ENCODE measurements around the gene CORO2B. TPM values are rescaled to one million over a fixed set of nuclear protein-coding genes. Genes with fewer than 3 reads are reported as not detected.

The CORO2B gene
- polyA plus RNA-seq, 3 donors, result 0.03 TPM; not detected in 2

GRCh38 chr15:68734881-68735280 lies 156.1 kb downstream of the CORO2B start:
- Histone ChIP-seq H3K27me3 (ENCODE audit: control insufficient read depth in 2 of 2, insufficient read depth in 2 of 2, low read length in 2 of 2) (no peaks in the 10 kb centered on the region), H3K27ac (ENCODE audit: low read depth in 1 of 2, low read length in 2 of 2) (no peak overlapping the region), H3K4me2 (replicated peaks; ENCODE audit: extremely low read depth, low read length, poor library complexity, severe bottlenecking) (no peak overlapping the region), H3K4me3 (replicated peaks in 1 of 3; ENCODE audit: low read depth in 2 of 3, low read length in 3 of 3) (no peak overlapping the region), H3K79me2 (ENCODE audit: insufficient read depth, low read length) (no peaks in the 10 kb centered on the region), H2AFZ (ENCODE audit: insufficient read depth, low read depth, low read length, poor library complexity, severe bottlenecking) (no peak overlapping the region), H3K4me1 (ENCODE audit: control insufficient read depth in 1 of 2, insufficient read depth in 2 of 2, low read length in 2 of 2) (no peaks in the 10 kb centered on the region), H3K9me3 (replicated peaks in 1 of 2; ENCODE audit: control insufficient read depth in 1 of 2, insufficient read depth in 1 of 2, low read length in 2 of 2) (no peaks in the 10 kb centered on the region), H4K20me1 (ENCODE audit: insufficient read depth, low read length) (no peaks in the 10 kb centered on the region), H3K36me3 (replicated peaks in 1 of 2; ENCODE audit: control insufficient read depth in 1 of 2, insufficient read depth in 2 of 2, low read length in 2 of 2) (no peaks in the 10 kb centered on the region), H3K9ac (ENCODE audit: insufficient read depth, low read length, poor library complexity, severe bottlenecking) (no peak overlapping the region)
- intact Hi-C loops (cut with micrococcal nuclease), result loop anchor here (5.0 to 10.0 kb wide), 3 partner anchors 92 to 142 kb away; no protein-coding TSS in a partner anchor
- H3K27me3 Mint-ChIP-seq (ENCODE audit: low read depth in 3 of 3), result peaks cover 0 to 3% (median 1%) of the 10 kb centered on the region in 3 donors
- peak overlapping the region in 1 of 7 donors; percentile 42 for H3K27ac Mint-ChIP-seq
- TF ChIP-seq CTCF (IDR thresholded peaks at IDR 0.05), result no peak
- H3K36me3 Mint-ChIP-seq, result no peaks in the 10 kb centered on the region
- DNase-seq, result no peak
- peaks cover 0 to 2% (median 0%) of the 10 kb centered on the region in 7 donors for H3K9me3 Mint-ChIP-seq
- H3K4me3 Mint-ChIP-seq, result no peak overlapping the region
- H3K4me1 Mint-ChIP-seq, result peaks cover 17% of the 10 kb centered on the region

- H3K27me3 Mint-ChIP-seq (ENCODE audit: low read depth in 3 of 3), result peaks cover 0 to 6% (median 1%) of the 10 kb centered on the region in 3 donors
- Histone ChIP-seq H3K4me1 (ENCODE audit: control insufficient read depth in 1 of 2, insufficient read depth in 2 of 2, low read length in 2 of 2) (no peaks in the 10 kb centered on the region), H3K9me3 (replicated peaks in 1 of 2; ENCODE audit: control insufficient read depth in 1 of 2, insufficient read depth in 1 of 2, low read length in 2 of 2) (no peaks in the 10 kb centered on the region), H2AFZ (ENCODE audit: insufficient read depth, low read depth, low read length, poor library complexity, severe bottlenecking) (no peak overlapping the region), H3K9ac (ENCODE audit: insufficient read depth, low read length, poor library complexity, severe bottlenecking) (no peak overlapping the region), H4K20me1 (ENCODE audit: insufficient read depth, low read length) (no peaks in the 10 kb centered on the region), H3K79me2 (ENCODE audit: insufficient read depth, low read length) (no peaks in the 10 kb centered on the region), H3K4me2 (replicated peaks; ENCODE audit: extremely low read depth, low read length, poor library complexity, severe bottlenecking) (no peak overlapping the region), H3K4me3 (replicated peaks in 1 of 3; ENCODE audit: low read depth in 2 of 3, low read length in 3 of 3) (no peak overlapping the region), H3K27ac (ENCODE audit: low read depth in 1 of 2, low read length in 2 of 2) (no peak overlapping the region), H3K36me3 (replicated peaks in 1 of 2; ENCODE audit: control insufficient read depth in 1 of 2, insufficient read depth in 2 of 2, low read length in 2 of 2) (no peaks in the 10 kb centered on the region), H3K27me3 (ENCODE audit: control insufficient read depth in 2 of 2, insufficient read depth in 2 of 2, low read length in 2 of 2) (no peaks in the 10 kb centered on the region)
- peaks cover 0 to 2% (median 0%) of the 10 kb centered on the region in 7 donors for H3K9me3 Mint-ChIP-seq
- H3K4me3 Mint-ChIP-seq, result no peak overlapping the region
- intact Hi-C loops (cut with micrococcal nuclease), result loop anchor here in 1 of 2 donors (10.0 kb wide), 1 partner anchor 99 kb away; no protein-coding TSS in a partner anchor
- no peaks in the 10 kb centered on the region for H3K36me3 Mint-ChIP-seq
- H3K4me1 Mint-ChIP-seq, result peaks cover 17% of the 10 kb centered on the region
- TF ChIP-seq CTCF (IDR thresholded peaks at IDR 0.05), result no peak
- no peak for DNase-seq
- no peak overlapping the region for H3K27ac Mint-ChIP-seq
These were observed 156.8 kb downstream of the CORO2B start for GRCh38 chr15:68735610-68736009.

Data from CD14-positive monocyte (primary cell).